ENCODE data around the gene MAST4. TPM values are rescaled to one million over a fixed set of nuclear protein-coding genes. Genes with fewer than 3 reads are reported as not detected.

MAST4 gene
- total RNA-seq, 2 donors from 2014 or later = 36.8 to 45.7 TPM

- Histone ChIP-seq H3K27me3 (replicated peaks; ENCODE audit: insufficient read depth) (no peaks in the 10 kb centered on the region), H3K4me3 (peak overlapping the region; percentile 14 to 20), H3K9me3 (no peaks in the 10 kb centered on the region), H3K36me3 (no peaks in the 10 kb centered on the region), H3K4me1 (replicated peaks) (peaks cover 3% of the 10 kb centered on the region), H3K27ac (peak overlapping the region; percentile 73 to 77)
- WGBS = 28% methylated on average over 19 of the region's 19 CpGs
- intact Hi-C loops (cut with DNase I) = no loop called here
- DNase-seq (ENCODE audit: low spot score) = peak; percentile 69
- TF ChIP-seq POLR2A (IDR thresholded peaks at IDR 0.05) (no peak), POLR2AphosphoS5 (IDR thresholded peaks at IDR 0.05) (peak; percentile 71)
Measured at GRCh38 chr5:67215519-67216471, 619.6 kb downstream of the MAST4 start.

GRCh38 chr5:67216564-67216963 is 620.4 kb downstream of the MAST4 start:
- Histone ChIP-seq H3K27ac (peak overlapping the region in 1 of 2 donors; percentile 77), H3K36me3 (no peaks in the 10 kb centered on the region), H3K9me3 (no peaks in the 10 kb centered on the region), H3K27me3 (replicated peaks; ENCODE audit: insufficient read depth) (no peaks in the 10 kb centered on the region), H3K4me1 (replicated peaks) (peaks cover 3% of the 10 kb centered on the region), H3K4me3 (no peak overlapping the region)
- no peak for TF ChIP-seq POLR2AphosphoS5 (IDR thresholded peaks at IDR 0.05)
- TF ChIP-seq CTCF (IDR thresholded peaks at IDR 0.05) = no peak
- no peak for TF ChIP-seq POLR2A (IDR thresholded peaks at IDR 0.05)
- intact Hi-C loops (cut with DNase I) = no loop called here
- no peak for DNase-seq (ENCODE audit: low spot score)
- WGBS = 47% methylated on average over 1 of the region's 1 CpG
